Kidney (tissue), 14 donors: ENCODE data around the gene RAB13. TPM values are rescaled to one million over a fixed set of nuclear protein-coding genes. Genes with fewer than 3 reads are reported as not detected.
A peak's percentile ranks its signal among the peaks of the same experiment; 100 is the strongest.

Experiments
- DNase-seq, 5 donors: peaks; one replicate each; pipeline ENCODE4 v3.0.0-alpha.2; 2013 to 2020
- FAIRE-seq: peaks from 2 replicates; lab custom pipeline; 2012; peaks lifted over from hg19 to GRCh38; lab: Jason Lieb, UNC
- H3K27ac ChIP-seq, 2 donors: one replicate each; pipeline ENCODE4 v1.7.0; 2013; ENCODE audit warnings: low read depth in 2 of 2, low read length in 2 of 2, inconsistent platforms in 1 of 2
- H3K27me3 ChIP-seq: one replicate; pipeline ENCODE4 v1.7.1; 2013; ENCODE audit warnings: low read length, inconsistent platforms; ENCODE audit not compliant: control insufficient read depth, insufficient read depth
- H3K36me3 ChIP-seq, 3 donors: one replicate each; pipeline versions ENCODE4 v1.7.0 to v1.7.1; 2013; ENCODE audit warnings: low read length in 3 of 3, control low read depth in 1 of 3, inconsistent platforms in 1 of 3; ENCODE audit not compliant: insufficient read depth in 3 of 3, control insufficient read depth in 2 of 3
- H3K4me1 ChIP-seq, 3 donors: one replicate each; pipeline versions ENCODE4 v1.7.0 to v1.7.1; 2013; ENCODE audit warnings: low read length in 3 of 3, inconsistent platforms in 1 of 3, low read depth in 1 of 3; ENCODE audit not compliant: control insufficient read depth in 2 of 3, insufficient read depth in 2 of 3
- H3K4me3 ChIP-seq, 3 donors: one replicate each; pipeline versions ENCODE4 v1.7.0 to v1.8.1; 2013; ENCODE audit warnings: low read length in 3 of 3, control low read depth in 1 of 3, inconsistent platforms in 1 of 3
- H3K9ac ChIP-seq, 3 donors: one replicate each; pipeline versions ENCODE4 v1.7.0 to v1.7.1; 2013; ENCODE audit warnings: low read length in 3 of 3, control low read depth in 1 of 3, inconsistent platforms in 1 of 3
- H3K9me3 ChIP-seq, 3 donors: one replicate each; pipeline versions ENCODE4 v1.7.0 to v1.7.1; 2013; ENCODE audit warnings: low read length in 3 of 3, control low read depth in 1 of 3, inconsistent platforms in 1 of 3; ENCODE audit not compliant: control insufficient read depth in 2 of 3, insufficient read depth in 1 of 3
- intact Hi-C: fragments of 100-400 bp; cut with DNase I; formaldehyde crosslinking; loops from one replicate; pipeline ENCODE4 v1.11.1; 2022
- polyA plus RNA-seq: library from polyadenylated mRNA; stranded (reverse); fragments of 350-450 nt; fragmentation: Illumina TruSeq; extraction: RNeasy Lipid Tissue Mini Kit (QIAGEN cat#74804); gene quantifications from one replicate; pipeline ENCODE4 v1.2.3, GENCODE V29; 2014; ENCODE audit warnings: low read depth, low replicate concordance; ENCODE audit not compliant: insufficient read depth
- total RNA-seq: library from RNA; stranded (reverse); fragmentation: NEBNext Ultra II Directional; extraction: Animal tissue kit (Norgen Biotek cat#: 25700); gene quantifications from one replicate; pipeline ENCODE4 v1.2.1, GENCODE V29; 2021
- TF ChIP-seq, protein P1 (sequence below): IDR thresholded peaks from 3 replicates; pipeline ENCODE4 v1.5.1; 2012; ENCODE audit warnings: mild to moderate bottlenecking, moderate library complexity, borderline replicate concordance; ENCODE audit not compliant: insufficient read depth; ENCODE audit errors: extremely low read depth
- donor health status: control.
- donor health status: control.
- donor health status: control.
- donor health status: control.
- donor health status: control.
- donor health status: DM: yes; HTN: yes; CAD: no.
- donor health status: Normal renal cell carcinoma (clear cell type).

RAB13 gene
- total and polyA plus RNA-seq, 2 donors from 2014 or later: 142 to 226 TPM

DNA sequence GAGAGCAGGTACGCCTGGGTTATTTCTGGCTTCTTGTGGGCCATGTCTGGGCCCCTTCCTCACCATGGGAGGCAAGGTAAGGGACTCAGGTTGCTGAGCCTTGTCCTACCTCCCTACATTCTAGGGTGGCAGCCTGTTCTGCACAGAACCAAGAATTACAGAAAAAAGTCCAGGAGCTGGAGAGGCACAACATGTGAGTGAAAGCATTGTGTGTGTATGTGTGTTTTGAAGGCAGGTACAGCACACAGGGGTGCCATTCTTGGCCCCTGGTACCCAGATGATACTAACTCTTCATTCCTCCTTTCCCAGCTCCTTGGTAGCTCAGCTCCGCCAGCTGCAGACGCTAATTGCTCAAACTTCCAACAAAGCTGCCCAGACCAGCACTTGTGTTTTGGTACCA, 13.1 kb downstream of the RAB13 start:
- FAIRE-seq (no peak), DNase-seq (no peak)
- Histone ChIP-seq H3K4me1 (peaks cover 0 to 12% (median 7%) of the 10 kb centered on the region in 3 donors), H3K27me3 (no peaks in the 10 kb centered on the region), H3K9me3 (no peaks in the 10 kb centered on the region), H3K27ac (no peak overlapping the region), H3K36me3 (peaks cover 2 to 8% (median 4%) of the 10 kb centered on the region in 3 donors), H3K4me3 (no peak overlapping the region), H3K9ac (no peak overlapping the region)
- TF ChIP-seq, protein P1, sequence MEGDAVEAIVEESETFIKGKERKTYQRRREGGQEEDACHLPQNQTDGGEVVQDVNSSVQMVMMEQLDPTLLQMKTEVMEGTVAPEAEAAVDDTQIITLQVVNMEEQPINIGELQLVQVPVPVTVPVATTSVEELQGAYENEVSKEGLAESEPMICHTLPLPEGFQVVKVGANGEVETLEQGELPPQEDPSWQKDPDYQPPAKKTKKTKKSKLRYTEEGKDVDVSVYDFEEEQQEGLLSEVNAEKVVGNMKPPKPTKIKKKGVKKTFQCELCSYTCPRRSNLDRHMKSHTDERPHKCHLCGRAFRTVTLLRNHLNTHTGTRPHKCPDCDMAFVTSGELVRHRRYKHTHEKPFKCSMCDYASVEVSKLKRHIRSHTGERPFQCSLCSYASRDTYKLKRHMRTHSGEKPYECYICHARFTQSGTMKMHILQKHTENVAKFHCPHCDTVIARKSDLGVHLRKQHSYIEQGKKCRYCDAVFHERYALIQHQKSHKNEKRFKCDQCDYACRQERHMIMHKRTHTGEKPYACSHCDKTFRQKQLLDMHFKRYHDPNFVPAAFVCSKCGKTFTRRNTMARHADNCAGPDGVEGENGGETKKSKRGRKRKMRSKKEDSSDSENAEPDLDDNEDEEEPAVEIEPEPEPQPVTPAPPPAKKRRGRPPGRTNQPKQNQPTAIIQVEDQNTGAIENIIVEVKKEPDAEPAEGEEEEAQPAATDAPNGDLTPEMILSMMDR: no peak
- intact Hi-C loops: no loop called here

DNA sequence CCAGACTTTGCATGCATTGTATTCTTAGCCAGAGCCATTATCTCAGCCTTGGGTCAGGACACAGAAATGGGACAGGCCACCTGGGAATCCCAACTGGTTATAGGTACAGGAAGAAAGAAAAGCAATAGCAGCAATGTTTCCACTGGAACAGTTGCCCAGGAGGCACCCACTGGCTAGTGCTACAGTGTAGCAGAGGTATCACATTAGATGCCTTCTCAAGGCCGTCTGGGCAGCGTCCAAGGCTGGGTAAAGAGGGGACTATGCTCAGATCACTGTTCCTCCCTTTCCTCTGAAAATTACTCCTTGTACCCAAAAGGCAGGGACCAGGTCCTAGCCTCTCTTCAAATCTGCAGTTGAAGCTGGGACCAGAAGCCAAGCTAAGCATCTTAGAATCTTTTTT, 15.8 kb downstream of the RAB13 start:
- intact Hi-C loops: no loop called here
- TF ChIP-seq, protein P1: no peak
- H3K36me3 ChIP-seq: peaks cover 0 to 8% (median 4%) of the 10 kb centered on the region in 3 donors
- no peak overlapping the region for H3K27ac ChIP-seq
- peaks cover 0 to 7% (median 5%) of the 10 kb centered on the region in 3 donors for H3K4me1 ChIP-seq
- H3K9ac ChIP-seq: no peak overlapping the region
- no peak for FAIRE-seq
- H3K4me3 ChIP-seq: no peak overlapping the region
- H3K27me3 ChIP-seq: no peaks in the 10 kb centered on the region
- DNase-seq: no peak
- H3K9me3 ChIP-seq: no peaks in the 10 kb centered on the region

DNA sequence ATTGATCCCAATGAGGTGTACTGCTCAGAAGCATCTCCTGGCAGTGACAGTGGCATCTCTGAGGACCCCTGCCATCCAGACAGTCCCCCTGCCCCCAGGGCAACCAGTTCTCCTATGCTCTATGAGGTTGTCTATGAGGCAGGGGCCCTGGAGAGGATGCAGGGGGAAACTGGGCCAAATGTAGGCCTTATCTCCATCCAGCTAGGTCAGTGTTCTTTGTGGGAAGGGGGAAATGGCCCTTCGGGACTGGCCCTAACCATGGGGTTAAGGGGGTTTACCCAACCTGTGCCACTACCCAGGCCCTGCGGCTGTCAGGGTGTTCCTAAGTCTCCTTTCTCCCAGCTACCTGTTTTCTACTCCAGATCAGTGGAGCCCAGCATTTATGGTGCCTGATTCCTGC, 17.2 kb downstream of the RAB13 start:
- intact Hi-C loops: no loop called here
- FAIRE-seq (no peak), DNase-seq (no peak)
- Histone ChIP-seq H3K9ac (peak overlapping the region in 1 of 3 donors; percentile 63), H3K36me3 (peaks cover 0 to 3% (median 0%) of the 10 kb centered on the region in 3 donors), H3K9me3 (no peaks in the 10 kb centered on the region), H3K4me3 (peak overlapping the region in 2 of 3 donors; percentile 85 to 93), H3K27me3 (no peaks in the 10 kb centered on the region), H3K4me1 (peaks cover 0 to 8% (median 7%) of the 10 kb centered on the region in 3 donors), H3K27ac (no peak overlapping the region)
- TF ChIP-seq, protein P1: no peak

DNA sequence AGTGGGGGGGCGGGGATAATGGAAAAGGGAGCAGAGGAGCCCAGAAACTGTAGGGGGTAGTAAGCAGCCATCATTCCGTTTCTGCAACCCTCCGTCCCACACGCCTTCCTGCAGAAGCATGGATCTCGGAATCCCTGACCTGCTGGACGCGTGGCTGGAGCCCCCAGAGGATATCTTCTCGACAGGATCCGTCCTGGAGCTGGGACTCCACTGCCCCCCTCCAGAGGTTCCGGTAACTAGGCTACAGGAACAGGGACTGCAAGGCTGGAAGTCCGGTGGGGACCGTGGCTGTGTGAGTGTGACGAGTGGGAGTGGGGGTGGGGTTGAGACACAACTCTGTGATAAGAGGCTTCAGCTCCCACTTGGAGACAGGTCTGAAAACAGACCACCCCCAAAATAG, 17.7 kb downstream of the RAB13 start:
- Histone ChIP-seq H3K4me1 (peaks cover 0 to 8% (median 7%) of the 10 kb centered on the region in 3 donors), H3K4me3 (peak overlapping the region; percentile 72 to 93 (median 85)), H3K27ac (no peak overlapping the region), H3K9me3 (no peaks in the 10 kb centered on the region), H3K9ac (peak overlapping the region in 2 of 3 donors; percentile 27 to 63), H3K36me3 (peaks cover 0 to under 1% (median 0%) of the 10 kb centered on the region in 3 donors), H3K27me3 (no peaks in the 10 kb centered on the region)
- FAIRE-seq (no peak), DNase-seq (peak in 4 of 5 donors; percentile 50 to 77 (median 64))
- intact Hi-C loops: no loop called here
- TF ChIP-seq, protein P1: no peak
